ENCODE measurements around the gene PKD1L1.
"Not testable (repeated sequence)": the region's sequence is repeated elsewhere in the genome, so short reads cannot be mapped to it uniquely, and the experiment has no call there.

The PKD1L1 gene

GRCh38 chr7:47916514-47916913, 31.8 kb downstream of the PKD1L1 start:
- H3K36me3 ChIP-seq (replicated peaks); in situ Hi-C loops (cut with MboI; ENCODE audit: low sequenced_read_pairs); DNase-seq (ENCODE audit: low spot score in 2 of 2); H3K9me3 ChIP-seq; H3K27me3 ChIP-seq (ENCODE audit: low read depth); H3K4me3 ChIP-seq: not testable (repeated sequence)
- H3K4me1 ChIP-seq: peaks cover 27% of the 10 kb centered on the region

- Histone ChIP-seq H3K4me1 (peaks cover 31% of the 10 kb centered on the region), H3K27me3 (ENCODE audit: low read depth) (no peaks in the 10 kb centered on the region), H3K9me3 (no peaks in the 10 kb centered on the region), H3K4me3 (no peak overlapping the region), H3K36me3 (replicated peaks) (no peaks in the 10 kb centered on the region)
- in situ Hi-C loops (cut with MboI; ENCODE audit: low sequenced_read_pairs): no loop called here
- no peak for DNase-seq (ENCODE audit: low spot score in 2 of 2)
Measured at GRCh38 chr7:47915616-47915976, 32.7 kb downstream of the PKD1L1 start.

GRCh38 chr7:47914717-47915615, 33.3 kb downstream of the PKD1L1 start:
- no peaks in the 10 kb centered on the region for H3K9me3 ChIP-seq
- H3K27me3 ChIP-seq (ENCODE audit: low read depth): no peaks in the 10 kb centered on the region
- no peak overlapping the region for H3K4me3 ChIP-seq
- no peaks in the 10 kb centered on the region for H3K36me3 ChIP-seq (replicated peaks)
- in situ Hi-C loops (cut with MboI; ENCODE audit: low sequenced_read_pairs): no loop called here
- DNase-seq (ENCODE audit: low spot score in 2 of 2): peak; percentile 54 to 55
- peaks cover 31% of the 10 kb centered on the region for H3K4me1 ChIP-seq

- DNase-seq (ENCODE audit: low spot score in 2 of 2): no peak
- Histone ChIP-seq H3K27me3 (ENCODE audit: low read depth) (no peaks in the 10 kb centered on the region), H3K4me3 (no peak overlapping the region), H3K4me1 (peaks cover 29% of the 10 kb centered on the region), H3K9me3 (no peaks in the 10 kb centered on the region), H3K36me3 (replicated peaks) (no peaks in the 10 kb centered on the region)
- in situ Hi-C loops (cut with MboI; ENCODE audit: low sequenced_read_pairs): no loop called here
Measured at GRCh38 chr7:47912332-47912731, 35.9 kb downstream of the PKD1L1 start.

GRCh38 chr7:47908720-47909119, 39.5 kb downstream of the PKD1L1 start:
- in situ Hi-C loops (cut with MboI; ENCODE audit: low sequenced_read_pairs): no loop called here
- DNase-seq (ENCODE audit: low spot score in 2 of 2): no peak
- no peaks in the 10 kb centered on the region for H3K36me3 ChIP-seq (replicated peaks)
- H3K4me3 ChIP-seq: no peak overlapping the region
- H3K4me1 ChIP-seq: peaks cover 17% of the 10 kb centered on the region
- H3K9me3 ChIP-seq: no peaks in the 10 kb centered on the region
- H3K27me3 ChIP-seq (ENCODE audit: low read depth): no peaks in the 10 kb centered on the region

GRCh38 chr7:47907981-47908616, 40.2 kb downstream of the PKD1L1 start:
- H3K36me3 ChIP-seq (replicated peaks): no peaks in the 10 kb centered on the region
- in situ Hi-C loops (cut with MboI; ENCODE audit: low sequenced_read_pairs): no loop called here
- no peak for DNase-seq (ENCODE audit: low spot score in 2 of 2)
- peaks cover 17% of the 10 kb centered on the region for H3K4me1 ChIP-seq
- H3K27me3 ChIP-seq (ENCODE audit: low read depth): no peaks in the 10 kb centered on the region
- H3K4me3 ChIP-seq: no peak overlapping the region
- H3K9me3 ChIP-seq: no peaks in the 10 kb centered on the region

- no peaks in the 10 kb centered on the region for H3K9me3 ChIP-seq
- H3K4me1 ChIP-seq: peaks cover 21% of the 10 kb centered on the region
- in situ Hi-C loops (cut with MboI; ENCODE audit: low sequenced_read_pairs): no loop called here
- no peak overlapping the region for H3K4me3 ChIP-seq
- H3K27me3 ChIP-seq (ENCODE audit: low read depth): no peaks in the 10 kb centered on the region
- no peaks in the 10 kb centered on the region for H3K36me3 ChIP-seq (replicated peaks)
- DNase-seq (ENCODE audit: low spot score in 2 of 2): no peak
Measured at GRCh38 chr7:47906883-47907282, 41.4 kb downstream of the PKD1L1 start.

GRCh38 chr7:47905076-47905920, 43.0 kb downstream of the PKD1L1 start:
- no peak for DNase-seq (ENCODE audit: low spot score in 2 of 2)
- H3K4me1 ChIP-seq: peaks cover 17% of the 10 kb centered on the region

GRCh38 chr7:47902013-47902412, 46.3 kb downstream of the PKD1L1 start:
- in situ Hi-C loops (cut with MboI; ENCODE audit: low sequenced_read_pairs): no loop called here
- H3K36me3 ChIP-seq (replicated peaks): no peaks in the 10 kb centered on the region
- no peaks in the 10 kb centered on the region for H3K27me3 ChIP-seq (ENCODE audit: low read depth)
- no peak for DNase-seq (ENCODE audit: low spot score in 2 of 2)
- H3K4me1 ChIP-seq: peaks cover 17% of the 10 kb centered on the region
- no peaks in the 10 kb centered on the region for H3K9me3 ChIP-seq
- H3K4me3 ChIP-seq: no peak overlapping the region

More at GRCh38 chr7:47905076-47905920, 43.0 kb downstream of the PKD1L1 start:
- Histone ChIP-seq H3K4me3 (no peak overlapping the region), H3K27me3 (ENCODE audit: low read depth) (no peaks in the 10 kb centered on the region), H3K36me3 (replicated peaks) (no peaks in the 10 kb centered on the region), H3K9me3 (no peaks in the 10 kb centered on the region)
- in situ Hi-C loops (cut with MboI; ENCODE audit: low sequenced_read_pairs): no loop called here

- H3K4me1 ChIP-seq: peaks cover 17% of the 10 kb centered on the region
- H3K27me3 ChIP-seq (ENCODE audit: low read depth): no peaks in the 10 kb centered on the region
- DNase-seq (ENCODE audit: low spot score in 2 of 2): no peak
- H3K9me3 ChIP-seq: no peaks in the 10 kb centered on the region
- no peak overlapping the region for H3K4me3 ChIP-seq
- in situ Hi-C loops (cut with MboI; ENCODE audit: low sequenced_read_pairs): no loop called here
- no peaks in the 10 kb centered on the region for H3K36me3 ChIP-seq (replicated peaks)
Measured at GRCh38 chr7:47901542-47901941, 46.7 kb downstream of the PKD1L1 start.

GRCh38 chr7:47897831-47898230, 50.4 kb downstream of the PKD1L1 start:
- Histone ChIP-seq H3K4me1 (peaks cover 4% of the 10 kb centered on the region), H3K36me3 (replicated peaks) (no peaks in the 10 kb centered on the region), H3K27me3 (ENCODE audit: low read depth) (0 out of 2 replicates have a peak, but pooled peaks cover 2% of the 10 kb centered on the region), H3K9me3 (no peaks in the 10 kb centered on the region), H3K4me3 (no peak overlapping the region)
- in situ Hi-C loops (cut with MboI; ENCODE audit: low sequenced_read_pairs): no loop called here
- no peak for DNase-seq (ENCODE audit: low spot score in 2 of 2)

GRCh38 chr7:47896809-47897423, 51.4 kb downstream of the PKD1L1 start:
- H3K36me3 ChIP-seq (replicated peaks): no peaks in the 10 kb centered on the region
- no peaks in the 10 kb centered on the region for H3K9me3 ChIP-seq
- DNase-seq (ENCODE audit: low spot score in 2 of 2): no peak
- no peak overlapping the region for H3K4me3 ChIP-seq
- in situ Hi-C loops (cut with MboI; ENCODE audit: low sequenced_read_pairs): no loop called here
- 0 out of 2 replicates have a peak, but pooled peaks cover 2% of the 10 kb centered on the region for H3K27me3 ChIP-seq (ENCODE audit: low read depth)
- H3K4me1 ChIP-seq: peaks cover under 1% of the 10 kb centered on the region

- in situ Hi-C loops (cut with MboI; ENCODE audit: low sequenced_read_pairs): no loop called here
- H3K4me1 ChIP-seq: no peaks in the 10 kb centered on the region
Measured at GRCh38 chr7:47895026-47895425, 53.2 kb downstream of the PKD1L1 start.

More at GRCh38 chr7:47895026-47895425, 53.2 kb downstream of the PKD1L1 start:
- H3K27me3 ChIP-seq (ENCODE audit: low read depth): 0 out of 2 replicates have a peak, but pooled peaks cover 2% of the 10 kb centered on the region
- H3K4me3 ChIP-seq: no peak overlapping the region
- no peaks in the 10 kb centered on the region for H3K36me3 ChIP-seq (replicated peaks)
- no peaks in the 10 kb centered on the region for H3K9me3 ChIP-seq
- no peak for DNase-seq (ENCODE audit: low spot score in 2 of 2)
